GM19324 (cell line): Measurements from ENCODE around the gene ALPK1.

ENCODE experiments used
- ATAC-seq: cut with Tn5 transposase; IDR thresholded peaks from one replicate; pipeline ENCODE4 v1.9.1; 2021; ENCODE audit warnings: mild to moderate bottlenecking, moderate library complexity; ENCODE audit not compliant: unreplicated experiment, low FRiP score

Gene ALPK1

GRCh38 chr4:112377171-112377570 lies 80.0 kb downstream of the ALPK1 start:
- no peak for ATAC-seq

GRCh38 chr4:112377594-112378242 lies 80.5 kb downstream of the ALPK1 start:
- no peak for ATAC-seq

- ATAC-seq, result no peak
Observed at GRCh38 chr4:112378243-112378620, 81.1 kb downstream of the ALPK1 start.

GRCh38 chr4:112378858-112379257 lies 81.7 kb downstream of the ALPK1 start:
- no peak for ATAC-seq

GRCh38 chr4:112379306-112379705 lies 82.1 kb downstream of the ALPK1 start:
- no peak for ATAC-seq

GRCh38 chr4:112381996-112382692 lies 85.0 kb downstream of the ALPK1 start:
- ATAC-seq, result no peak

GRCh38 chr4:112386071-112386470 lies 88.9 kb downstream of the ALPK1 start:
- no peak for ATAC-seq

- no peak for ATAC-seq
Observed at GRCh38 chr4:112402098-112402497, 104.9 kb downstream of the ALPK1 start.

- ATAC-seq, result no peak
Observed at GRCh38 chr4:112403101-112403945, 106.2 kb downstream of the ALPK1 start.

GRCh38 chr4:112410364-112410763 lies 113.2 kb downstream of the ALPK1 start:
- no peak for ATAC-seq

GRCh38 chr4:112410804-112411203 lies 113.6 kb downstream of the ALPK1 start:
- ATAC-seq, result no peak

GRCh38 chr4:112411781-112412550 lies 114.8 kb downstream of the ALPK1 start:
- ATAC-seq, result no peak

GRCh38 chr4:112416464-112416863 lies 119.3 kb downstream of the ALPK1 start:
- ATAC-seq, result no peak

- no peak for ATAC-seq
Observed at GRCh38 chr4:112418092-112418491, 120.9 kb downstream of the ALPK1 start.

GRCh38 chr4:112421911-112422310 lies 124.7 kb downstream of the ALPK1 start:
- no peak for ATAC-seq

GRCh38 chr4:112422644-112423043 lies 125.5 kb downstream of the ALPK1 start:
- ATAC-seq, result no peak

GRCh38 chr4:112423591-112423990 lies 126.4 kb downstream of the ALPK1 start:
- ATAC-seq, result no peak

- ATAC-seq, result no peak
Observed at GRCh38 chr4:112425823-112426222, 128.7 kb downstream of the ALPK1 start.

- no peak for ATAC-seq
Observed at GRCh38 chr4:112426416-112426815, 129.2 kb downstream of the ALPK1 start.

GRCh38 chr4:112431158-112431557 lies 134.0 kb downstream of the ALPK1 start:
- no peak for ATAC-seq

- ATAC-seq, result no peak
Observed at GRCh38 chr4:112436987-112437386, 139.8 kb downstream of the ALPK1 start.
